Measurements from ENCODE around the gene HEPACAM.

Gene HEPACAM

GRCh38 chr11:124935548-124936514 is at the start of gene HEPACAM:
TSS of gene HEPACAM (minus strand) at chr11:124936047. CDS start at chr11:124936006, 41 bp downstream.
- no peak for TF ChIP-seq ESRRG (CRISPR knock-in tag; IDR thresholded peaks at IDR 0.05)
- no peak for ATAC-seq

GRCh38 chr11:124984512-124984854 is 48.6 kb upstream of the HEPACAM start:
- no peak for ATAC-seq

GRCh38 chr11:124983674-124984511 is 48.0 kb upstream of the HEPACAM start:
- ATAC-seq = no peak
- TF ChIP-seq ZNF565 (CRISPR knock-in tag; conservative IDR thresholded peaks at IDR 0.05; ENCODE audit: low read depth) (no peak), SNAI2 (CRISPR knock-in tag; IDR thresholded peaks at IDR 0.05) (no peak), ARNTL (CRISPR knock-in tag; IDR thresholded peaks at IDR 0.05; ENCODE audit: borderline replicate concordance, low read depth) (no peak), ZFP30 (CRISPR knock-in tag; IDR thresholded peaks at IDR 0.05) (no peak), BACH2 (CRISPR knock-in tag; IDR thresholded peaks at IDR 0.05; ENCODE audit: borderline replicate concordance) (no peak), TCF4 (CRISPR knock-in tag; IDR thresholded peaks at IDR 0.05; ENCODE audit: borderline replicate concordance) (no peak), ZFP3 (CRISPR knock-in tag; IDR thresholded peaks at IDR 0.05) (no peak), PPARA (CRISPR knock-in tag; IDR thresholded peaks at IDR 0.05; ENCODE audit: borderline replicate concordance) (no peak), RARB (CRISPR knock-in tag; IDR thresholded peaks at IDR 0.05) (no peak), ZC3H10 (CRISPR knock-in tag; IDR thresholded peaks at IDR 0.05) (no peak), TOX (CRISPR knock-in tag; IDR thresholded peaks at IDR 0.05; ENCODE audit: borderline replicate concordance) (no peak), ESRRG (CRISPR knock-in tag; IDR thresholded peaks at IDR 0.05) (no peak), OSR1 (CRISPR knock-in tag; IDR thresholded peaks at IDR 0.05) (no peak), TSHZ2 (CRISPR knock-in tag; IDR thresholded peaks at IDR 0.05) (no peak), CSDC2 (CRISPR knock-in tag; IDR thresholded peaks at IDR 0.05) (no peak), ZNF70 (CRISPR knock-in tag; IDR thresholded peaks at IDR 0.05) (no peak)
- TF ChIP-seq, protein P1, sequence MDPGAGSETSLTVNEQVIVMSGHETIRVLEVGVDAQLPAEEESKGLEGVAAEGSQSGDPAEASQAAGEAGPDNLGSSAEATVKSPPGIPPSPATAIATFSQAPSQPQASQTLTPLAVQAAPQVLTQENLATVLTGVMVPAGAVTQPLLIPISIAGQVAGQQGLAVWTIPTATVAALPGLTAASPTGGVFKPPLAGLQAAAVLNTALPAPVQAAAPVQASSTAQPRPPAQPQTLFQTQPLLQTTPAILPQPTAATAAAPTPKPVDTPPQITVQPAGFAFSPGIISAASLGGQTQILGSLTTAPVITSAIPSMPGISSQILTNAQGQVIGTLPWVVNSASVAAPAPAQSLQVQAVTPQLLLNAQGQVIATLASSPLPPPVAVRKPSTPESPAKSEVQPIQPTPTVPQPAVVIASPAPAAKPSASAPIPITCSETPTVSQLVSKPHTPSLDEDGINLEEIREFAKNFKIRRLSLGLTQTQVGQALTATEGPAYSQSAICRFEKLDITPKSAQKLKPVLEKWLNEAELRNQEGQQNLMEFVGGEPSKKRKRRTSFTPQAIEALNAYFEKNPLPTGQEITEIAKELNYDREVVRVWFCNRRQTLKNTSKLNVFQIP (CRISPR knock-in tag; IDR thresholded peaks at IDR 0.05; ENCODE audit: borderline replicate concordance, low read depth) = no peak

More at GRCh38 chr11:124984512-124984854, 48.6 kb upstream of the HEPACAM start:
- TF ChIP-seq ISL1 (CRISPR knock-in tag; IDR thresholded peaks at IDR 0.05) (no peak), ESRRG (CRISPR knock-in tag; IDR thresholded peaks at IDR 0.05) (no peak)

- no peak for ATAC-seq
- TF ChIP-seq BACH2 (CRISPR knock-in tag; IDR thresholded peaks at IDR 0.05; ENCODE audit: borderline replicate concordance) (no peak), SNAI2 (CRISPR knock-in tag; IDR thresholded peaks at IDR 0.05) (no peak), ZNF70 (CRISPR knock-in tag; IDR thresholded peaks at IDR 0.05) (no peak), RARB (CRISPR knock-in tag; IDR thresholded peaks at IDR 0.05) (no peak), ZNF565 (CRISPR knock-in tag; conservative IDR thresholded peaks at IDR 0.05; ENCODE audit: low read depth) (no peak), ARNTL (CRISPR knock-in tag; IDR thresholded peaks at IDR 0.05; ENCODE audit: borderline replicate concordance, low read depth) (no peak), TSHZ2 (CRISPR knock-in tag; IDR thresholded peaks at IDR 0.05) (no peak), CSDC2 (CRISPR knock-in tag; IDR thresholded peaks at IDR 0.05) (no peak), ISL1 (CRISPR knock-in tag; IDR thresholded peaks at IDR 0.05) (no peak), TOX (CRISPR knock-in tag; IDR thresholded peaks at IDR 0.05; ENCODE audit: borderline replicate concordance) (no peak)
- TF ChIP-seq, protein P2, sequence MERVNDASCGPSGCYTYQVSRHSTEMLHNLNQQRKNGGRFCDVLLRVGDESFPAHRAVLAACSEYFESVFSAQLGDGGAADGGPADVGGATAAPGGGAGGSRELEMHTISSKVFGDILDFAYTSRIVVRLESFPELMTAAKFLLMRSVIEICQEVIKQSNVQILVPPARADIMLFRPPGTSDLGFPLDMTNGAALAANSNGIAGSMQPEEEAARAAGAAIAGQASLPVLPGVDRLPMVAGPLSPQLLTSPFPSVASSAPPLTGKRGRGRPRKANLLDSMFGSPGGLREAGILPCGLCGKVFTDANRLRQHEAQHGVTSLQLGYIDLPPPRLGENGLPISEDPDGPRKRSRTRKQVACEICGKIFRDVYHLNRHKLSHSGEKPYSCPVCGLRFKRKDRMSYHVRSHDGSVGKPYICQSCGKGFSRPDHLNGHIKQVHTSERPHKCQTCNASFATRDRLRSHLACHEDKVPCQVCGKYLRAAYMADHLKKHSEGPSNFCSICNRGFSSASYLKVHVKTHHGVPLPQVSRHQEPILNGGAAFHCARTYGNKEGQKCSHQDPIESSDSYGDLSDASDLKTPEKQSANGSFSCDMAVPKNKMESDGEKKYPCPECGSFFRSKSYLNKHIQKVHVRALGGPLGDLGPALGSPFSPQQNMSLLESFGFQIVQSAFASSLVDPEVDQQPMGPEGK (CRISPR knock-in tag; IDR thresholded peaks at IDR 0.05; ENCODE audit: borderline replicate concordance) = no peak
- TF ChIP-seq, protein P1 (CRISPR knock-in tag; IDR thresholded peaks at IDR 0.05; ENCODE audit: borderline replicate concordance, low read depth) = no peak
- TF ChIP-seq, protein P3, sequence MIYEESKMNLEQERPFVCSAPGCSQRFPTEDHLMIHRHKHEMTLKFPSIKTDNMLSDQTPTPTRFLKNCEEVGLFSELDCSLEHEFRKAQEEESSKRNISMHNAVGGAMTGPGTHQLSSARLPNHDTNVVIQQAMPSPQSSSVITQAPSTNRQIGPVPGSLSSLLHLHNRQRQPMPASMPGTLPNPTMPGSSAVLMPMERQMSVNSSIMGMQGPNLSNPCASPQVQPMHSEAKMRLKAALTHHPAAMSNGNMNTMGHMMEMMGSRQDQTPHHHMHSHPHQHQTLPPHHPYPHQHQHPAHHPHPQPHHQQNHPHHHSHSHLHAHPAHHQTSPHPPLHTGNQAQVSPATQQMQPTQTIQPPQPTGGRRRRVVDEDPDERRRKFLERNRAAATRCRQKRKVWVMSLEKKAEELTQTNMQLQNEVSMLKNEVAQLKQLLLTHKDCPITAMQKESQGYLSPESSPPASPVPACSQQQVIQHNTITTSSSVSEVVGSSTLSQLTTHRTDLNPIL (CRISPR knock-in tag; IDR thresholded peaks at IDR 0.05; ENCODE audit: low read depth) = no peak
These were observed 46.2 kb upstream of the HEPACAM start for GRCh38 chr11:124982043-124982442.
